ENCODE data around the gene PRODH.

The PRODH gene

GRCh38 chr22:18977824-18978425 lies 41.8 kb upstream of the PRODH start:
- H3K27ac ChIP-seq (ENCODE audit: extremely low read depth, low read depth, low read length) = no peak overlapping the region
- POLR2A ChIA-PET = no interaction called here
- H3K36me3 ChIP-seq (ENCODE audit: control insufficient read depth in 2 of 2, insufficient read depth in 1 of 2, low read length in 2 of 2) = no peaks in the 10 kb centered on the region
- no peaks in the 10 kb centered on the region for H3K4me1 ChIP-seq (ENCODE audit: control insufficient read depth, insufficient read depth, low read length)
- TF ChIP-seq REST (tag by site-specific recombination; IDR thresholded peaks at IDR 0.05) (no peak), ZNF639 (tag by site-specific recombination; IDR thresholded peaks at IDR 0.05) (no peak)
- CTCF ChIA-PET = interaction anchor here (0.6 kb wide), 1 partner anchor 11 kb away, joined by 3 read pairs; no protein-coding TSS in a partner anchor
- no peak overlapping the region for H3K4me3 ChIP-seq (ENCODE audit: low read depth, low read length)
- H3K9me3 ChIP-seq (ENCODE audit: control insufficient read depth, insufficient read depth, low read depth, low read length) = no peaks in the 10 kb centered on the region

- CTCF ChIA-PET = interaction anchor here (0.6 kb wide), 1 partner anchor 146 kb away, joined by 3 read pairs; the partner anchor contains the start of gene DGCR2
- no peak overlapping the region for H3K4me3 ChIP-seq (ENCODE audit: low read depth, low read length)
- H3K9me3 ChIP-seq (ENCODE audit: control insufficient read depth, insufficient read depth, low read depth, low read length) = no peaks in the 10 kb centered on the region
- POLR2A ChIA-PET = no interaction called here
- no peak overlapping the region for H3K27ac ChIP-seq (ENCODE audit: extremely low read depth, low read depth, low read length)
- no peaks in the 10 kb centered on the region for H3K36me3 ChIP-seq (ENCODE audit: control insufficient read depth in 2 of 2, insufficient read depth in 1 of 2, low read length in 2 of 2)
- TF ChIP-seq KLF10 (tag by site-specific recombination; IDR thresholded peaks at IDR 0.05) (no peak), ZNF114 (tag by site-specific recombination; IDR thresholded peaks at IDR 0.05) (no peak), GLIS1 (tag by site-specific recombination; IDR thresholded peaks at IDR 0.05) (no peak), ZBTB8A (tag by site-specific recombination; IDR thresholded peaks at IDR 0.05) (no peak), ZNF660 (tag by site-specific recombination; IDR thresholded peaks at IDR 0.05) (no peak), ZNF645 (tag by site-specific recombination; IDR thresholded peaks at IDR 0.05) (no peak), BCL6B (tag by site-specific recombination; IDR thresholded peaks at IDR 0.05) (no peak)
- H3K4me1 ChIP-seq (ENCODE audit: control insufficient read depth, insufficient read depth, low read length) = no peaks in the 10 kb centered on the region
These were observed 40.2 kb upstream of the PRODH start for GRCh38 chr22:18976197-18976751.

GRCh38 chr22:18975434-18976196 lies 39.5 kb upstream of the PRODH start:
- no peaks in the 10 kb centered on the region for H3K9me3 ChIP-seq (ENCODE audit: control insufficient read depth, insufficient read depth, low read depth, low read length)
- no peak overlapping the region for H3K27ac ChIP-seq (ENCODE audit: extremely low read depth, low read depth, low read length)
- no peak overlapping the region for H3K4me3 ChIP-seq (ENCODE audit: low read depth, low read length)
- TF ChIP-seq MZF1 (tag by site-specific recombination; IDR thresholded peaks at IDR 0.05; ENCODE audit: borderline replicate concordance) (no peak), ZFP69B (tag by site-specific recombination; IDR thresholded peaks at IDR 0.05) (no peak), ZNF645 (tag by site-specific recombination; IDR thresholded peaks at IDR 0.05) (no peak), KLF16 (tag by site-specific recombination; IDR thresholded peaks at IDR 0.05) (no peak), KLF7 (tag by site-specific recombination; IDR thresholded peaks at IDR 0.05; ENCODE audit: borderline replicate concordance) (no peak), ZNF140 (tag by site-specific recombination; IDR thresholded peaks at IDR 0.05) (no peak), ZNF398 (tag by site-specific recombination; IDR thresholded peaks at IDR 0.05) (no peak)
- no peaks in the 10 kb centered on the region for H3K36me3 ChIP-seq (ENCODE audit: control insufficient read depth in 2 of 2, insufficient read depth in 1 of 2, low read length in 2 of 2)
- H3K4me1 ChIP-seq (ENCODE audit: control insufficient read depth, insufficient read depth, low read length) = no peaks in the 10 kb centered on the region
- ChIA-PET POLR2A (no interaction called here), CTCF (no interaction called here)

Measured in HEK293 (cell line).